SK-N-SH treated with all-trans-retinoic acid at 6 μM for 48 hours (cell line): Measurements from ENCODE around the gene COMMD9.
A peak's percentile ranks its signal among the peaks of the same experiment; 100 is the strongest.

ENCODE experiments used
- ATAC-seq: fragments of 200-7000 bp; cut with Tn5 transposase; 3 replicates; pipeline ENCODE4 v1.9.1; 2020; ENCODE audit warnings: mild to moderate bottlenecking, moderate library complexity
- ARNTL ChIP-seq: fragments of 450-650 bp; formaldehyde crosslinking; IDR thresholded peaks from 2 replicates; pipeline ENCODE4 v1.5.0; 2020; ENCODE audit warnings: low read depth, mild to moderate bottlenecking, moderate library complexity, borderline replicate concordance
- BACH2 ChIP-seq: fragments of 250-450 bp; sonication (Bioruptor Pico); IDR thresholded peaks from 2 replicates; pipeline ENCODE4 v1.9.0; 2021; ENCODE audit warnings: mild to moderate bottlenecking, borderline replicate concordance
- CSDC2 ChIP-seq: fragments of 250-450 bp; sonication (Bioruptor Pico); IDR thresholded peaks from 2 replicates; pipeline ENCODE4 v1.5.0; 2020; ENCODE audit warnings: mild to moderate bottlenecking, moderate library complexity
- ESRRG ChIP-seq: fragments of 250-450 bp; sonication (Bioruptor Pico); IDR thresholded peaks from 2 replicates; pipeline ENCODE4 v1.6.1; 2021; ENCODE audit warnings: mild to moderate bottlenecking
- GLIS3 ChIP-seq: fragments of 250-450 bp; sonication (Bioruptor Pico); IDR thresholded peaks from 2 replicates; pipeline ENCODE4 v1.5.0; 2020; ENCODE audit warnings: mild to moderate bottlenecking, moderate library complexity
- OSR1 ChIP-seq: fragments of 250-450 bp; sonication (Bioruptor Pico); IDR thresholded peaks from 2 replicates; pipeline ENCODE4 v1.8.0; 2022; ENCODE audit warnings: moderate library complexity, mild to moderate bottlenecking, inconsistent platforms
- PPARA ChIP-seq: fragments of 250-450 bp; sonication (Bioruptor Pico); IDR thresholded peaks from 2 replicates; pipeline ENCODE4 v1.5.0; 2020; ENCODE audit warnings: mild to moderate bottlenecking, borderline replicate concordance
- RARB ChIP-seq: fragments of 250-450 bp; sonication (Bioruptor Pico); IDR thresholded peaks from 2 replicates; pipeline ENCODE4 v1.8.0; 2021; ENCODE audit warnings: mild to moderate bottlenecking, moderate library complexity
- SNAI2 ChIP-seq: fragments of 250-450 bp; sonication (Bioruptor Pico); IDR thresholded peaks from 2 replicates; pipeline ENCODE4 v1.5.0; 2020; ENCODE audit warnings: mild to moderate bottlenecking, moderate library complexity
- TCF4 ChIP-seq: fragments of 250-450 bp; sonication (Bioruptor Pico); IDR thresholded peaks from 2 replicates; pipeline ENCODE4 v1.8.0; 2021; ENCODE audit warnings: mild to moderate bottlenecking, moderate library complexity, borderline replicate concordance
- TOX ChIP-seq: fragments of 250-450 bp; sonication (Bioruptor Pico); IDR thresholded peaks from 2 replicates; pipeline ENCODE4 v1.8.0; 2021; ENCODE audit warnings: mild to moderate bottlenecking, moderate library complexity, borderline replicate concordance
- ZC3H10 ChIP-seq: fragments of 250-450 bp; sonication (Bioruptor Pico); IDR thresholded peaks from 2 replicates; pipeline ENCODE4 v1.5.1; 2021; ENCODE audit warnings: mild to moderate bottlenecking, moderate library complexity
- ZFP3 ChIP-seq: fragments of 250-450 bp; sonication (Bioruptor Pico); IDR thresholded peaks from 2 replicates; pipeline ENCODE4 v1.5.0; 2020; ENCODE audit warnings: mild to moderate bottlenecking, moderate library complexity
- ZFP30 ChIP-seq: fragments of 450-650 bp; formaldehyde crosslinking; IDR thresholded peaks from 2 replicates; pipeline ENCODE4 v1.5.0; 2022; ENCODE audit warnings: mild to moderate bottlenecking, moderate library complexity
- ZNF565 ChIP-seq: fragments of 450-650 bp; formaldehyde crosslinking; conservative IDR thresholded peaks from 2 replicates; pipeline ENCODE4 v1.5.0; 2020; ENCODE audit warnings: low read depth, mild to moderate bottlenecking, moderate library complexity
- ZNF70 ChIP-seq: fragments of 450-650 bp; formaldehyde crosslinking; IDR thresholded peaks from 2 replicates; pipeline ENCODE4 v1.5.0; 2020; ENCODE audit warnings: mild to moderate bottlenecking, moderate library complexity
- ZNF8 ChIP-seq: fragments of 450-650 bp; formaldehyde crosslinking; IDR thresholded peaks from 2 replicates; pipeline ENCODE4 v1.5.0; 2020; ENCODE audit warnings: mild to moderate bottlenecking, moderate library complexity
- TF ChIP-seq, protein P1 (sequence below): fragments of 250-450 bp; sonication (Bioruptor Pico); IDR thresholded peaks from 2 replicates; pipeline ENCODE4 v1.8.0; 2021; ENCODE audit warnings: low read depth, mild to moderate bottlenecking, moderate library complexity, borderline replicate concordance
- TF ChIP-seq, protein P2 (sequence below): fragments of 250-450 bp; sonication (Bioruptor Pico); IDR thresholded peaks from 2 replicates; pipeline ENCODE4 v1.5.1; 2021; ENCODE audit warnings: mild to moderate bottlenecking, moderate library complexity
- TF ChIP-seq, protein P3 (sequence below): fragments of 250-450 bp; sonication (Bioruptor Pico); IDR thresholded peaks from 2 replicates; pipeline ENCODE4 v1.5.1; 2020; ENCODE audit warnings: low read depth, mild to moderate bottlenecking, moderate library complexity
- TF ChIP-seq, protein P4 (sequence below): fragments of 250-450 bp; sonication (Bioruptor Pico); IDR thresholded peaks from 2 replicates; pipeline ENCODE4 v1.8.0; 2020; ENCODE audit warnings: mild to moderate bottlenecking, moderate library complexity, borderline replicate concordance

COMMD9 gene

DNA sequence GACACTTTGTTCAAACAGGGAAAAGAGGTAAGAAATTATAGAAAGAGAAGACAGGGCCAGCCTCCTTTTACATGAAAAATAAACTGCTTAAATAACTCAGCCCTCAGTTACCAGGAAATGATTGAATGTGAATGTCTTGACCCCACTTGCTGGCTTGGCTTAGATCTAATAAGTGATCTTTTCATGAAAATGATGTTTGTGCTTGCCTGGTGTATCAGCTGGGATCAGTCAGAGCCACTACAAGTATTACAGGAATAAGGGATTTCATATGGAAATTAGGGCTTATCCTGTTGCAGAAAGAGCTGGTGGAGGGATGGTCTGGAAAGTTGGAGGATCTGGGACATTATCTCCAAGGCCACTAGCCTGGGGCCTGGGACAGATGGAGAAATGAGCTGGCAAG lies 51.8 kb downstream of the COMMD9 start:
- no peak for ATAC-seq
- TF ChIP-seq ZC3H10 (CRISPR knock-in tag) (no peak), ZNF565 (no peak), TOX (CRISPR knock-in tag) (no peak), ZNF70 (CRISPR knock-in tag) (no peak), OSR1 (CRISPR knock-in tag) (no peak), PPARA (no peak), BACH2 (CRISPR knock-in tag) (no peak), ESRRG (CRISPR knock-in tag) (no peak), ZFP3 (CRISPR knock-in tag) (no peak), RARB (CRISPR knock-in tag) (no peak), ZNF8 (CRISPR knock-in tag) (no peak), SNAI2 (CRISPR knock-in tag) (no peak)
- TF ChIP-seq, protein P1, sequence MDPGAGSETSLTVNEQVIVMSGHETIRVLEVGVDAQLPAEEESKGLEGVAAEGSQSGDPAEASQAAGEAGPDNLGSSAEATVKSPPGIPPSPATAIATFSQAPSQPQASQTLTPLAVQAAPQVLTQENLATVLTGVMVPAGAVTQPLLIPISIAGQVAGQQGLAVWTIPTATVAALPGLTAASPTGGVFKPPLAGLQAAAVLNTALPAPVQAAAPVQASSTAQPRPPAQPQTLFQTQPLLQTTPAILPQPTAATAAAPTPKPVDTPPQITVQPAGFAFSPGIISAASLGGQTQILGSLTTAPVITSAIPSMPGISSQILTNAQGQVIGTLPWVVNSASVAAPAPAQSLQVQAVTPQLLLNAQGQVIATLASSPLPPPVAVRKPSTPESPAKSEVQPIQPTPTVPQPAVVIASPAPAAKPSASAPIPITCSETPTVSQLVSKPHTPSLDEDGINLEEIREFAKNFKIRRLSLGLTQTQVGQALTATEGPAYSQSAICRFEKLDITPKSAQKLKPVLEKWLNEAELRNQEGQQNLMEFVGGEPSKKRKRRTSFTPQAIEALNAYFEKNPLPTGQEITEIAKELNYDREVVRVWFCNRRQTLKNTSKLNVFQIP (CRISPR knock-in tag) = no peak
- TF ChIP-seq, protein P2, sequence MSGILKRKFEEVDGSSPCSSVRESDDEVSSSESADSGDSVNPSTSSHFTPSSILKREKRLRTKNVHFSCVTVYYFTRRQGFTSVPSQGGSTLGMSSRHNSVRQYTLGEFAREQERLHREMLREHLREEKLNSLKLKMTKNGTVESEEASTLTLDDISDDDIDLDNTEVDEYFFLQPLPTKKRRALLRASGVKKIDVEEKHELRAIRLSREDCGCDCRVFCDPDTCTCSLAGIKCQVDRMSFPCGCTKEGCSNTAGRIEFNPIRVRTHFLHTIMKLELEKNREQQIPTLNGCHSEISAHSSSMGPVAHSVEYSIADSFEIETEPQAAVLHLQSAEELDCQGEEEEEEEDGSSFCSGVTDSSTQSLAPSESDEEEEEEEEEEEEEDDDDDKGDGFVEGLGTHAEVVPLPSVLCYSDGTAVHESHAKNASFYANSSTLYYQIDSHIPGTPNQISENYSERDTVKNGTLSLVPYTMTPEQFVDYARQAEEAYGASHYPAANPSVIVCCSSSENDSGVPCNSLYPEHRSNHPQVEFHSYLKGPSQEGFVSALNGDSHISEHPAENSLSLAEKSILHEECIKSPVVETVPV (CRISPR knock-in tag) = no peak
- TF ChIP-seq, protein P3, sequence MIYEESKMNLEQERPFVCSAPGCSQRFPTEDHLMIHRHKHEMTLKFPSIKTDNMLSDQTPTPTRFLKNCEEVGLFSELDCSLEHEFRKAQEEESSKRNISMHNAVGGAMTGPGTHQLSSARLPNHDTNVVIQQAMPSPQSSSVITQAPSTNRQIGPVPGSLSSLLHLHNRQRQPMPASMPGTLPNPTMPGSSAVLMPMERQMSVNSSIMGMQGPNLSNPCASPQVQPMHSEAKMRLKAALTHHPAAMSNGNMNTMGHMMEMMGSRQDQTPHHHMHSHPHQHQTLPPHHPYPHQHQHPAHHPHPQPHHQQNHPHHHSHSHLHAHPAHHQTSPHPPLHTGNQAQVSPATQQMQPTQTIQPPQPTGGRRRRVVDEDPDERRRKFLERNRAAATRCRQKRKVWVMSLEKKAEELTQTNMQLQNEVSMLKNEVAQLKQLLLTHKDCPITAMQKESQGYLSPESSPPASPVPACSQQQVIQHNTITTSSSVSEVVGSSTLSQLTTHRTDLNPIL (CRISPR knock-in tag) = no peak
- TF ChIP-seq, protein P4, sequence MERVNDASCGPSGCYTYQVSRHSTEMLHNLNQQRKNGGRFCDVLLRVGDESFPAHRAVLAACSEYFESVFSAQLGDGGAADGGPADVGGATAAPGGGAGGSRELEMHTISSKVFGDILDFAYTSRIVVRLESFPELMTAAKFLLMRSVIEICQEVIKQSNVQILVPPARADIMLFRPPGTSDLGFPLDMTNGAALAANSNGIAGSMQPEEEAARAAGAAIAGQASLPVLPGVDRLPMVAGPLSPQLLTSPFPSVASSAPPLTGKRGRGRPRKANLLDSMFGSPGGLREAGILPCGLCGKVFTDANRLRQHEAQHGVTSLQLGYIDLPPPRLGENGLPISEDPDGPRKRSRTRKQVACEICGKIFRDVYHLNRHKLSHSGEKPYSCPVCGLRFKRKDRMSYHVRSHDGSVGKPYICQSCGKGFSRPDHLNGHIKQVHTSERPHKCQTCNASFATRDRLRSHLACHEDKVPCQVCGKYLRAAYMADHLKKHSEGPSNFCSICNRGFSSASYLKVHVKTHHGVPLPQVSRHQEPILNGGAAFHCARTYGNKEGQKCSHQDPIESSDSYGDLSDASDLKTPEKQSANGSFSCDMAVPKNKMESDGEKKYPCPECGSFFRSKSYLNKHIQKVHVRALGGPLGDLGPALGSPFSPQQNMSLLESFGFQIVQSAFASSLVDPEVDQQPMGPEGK = no peak
- TF ChIP-seq, all 23 proteins: peak for 0

DNA sequence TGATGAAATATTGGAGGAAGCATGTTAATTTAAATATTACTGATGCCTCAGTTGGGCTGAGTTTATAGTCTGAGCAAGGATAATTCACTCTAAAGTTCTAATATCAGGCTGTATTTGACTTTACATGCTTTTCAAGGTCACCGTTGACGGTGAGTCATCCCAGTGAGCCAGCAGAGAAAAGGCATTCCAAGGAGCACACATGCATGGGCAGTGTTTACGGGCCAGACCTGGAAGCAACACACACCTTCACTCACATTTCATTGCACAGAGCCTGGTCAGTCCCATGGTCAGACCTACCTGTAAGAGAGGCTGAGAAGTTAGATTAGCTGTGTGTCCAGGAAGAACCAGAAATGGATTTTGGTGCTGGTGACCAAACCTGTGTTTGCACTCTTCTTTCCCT lies 53.5 kb downstream of the COMMD9 start:
- peak; percentile 43 for ATAC-seq
- TF ChIP-seq, protein P4 = no peak
- TF ChIP-seq TCF4 (CRISPR knock-in tag) = no peak
- no peak for TF ChIP-seq BACH2 (CRISPR knock-in tag)
- no peak for TF ChIP-seq ZFP3 (CRISPR knock-in tag)

DNA sequence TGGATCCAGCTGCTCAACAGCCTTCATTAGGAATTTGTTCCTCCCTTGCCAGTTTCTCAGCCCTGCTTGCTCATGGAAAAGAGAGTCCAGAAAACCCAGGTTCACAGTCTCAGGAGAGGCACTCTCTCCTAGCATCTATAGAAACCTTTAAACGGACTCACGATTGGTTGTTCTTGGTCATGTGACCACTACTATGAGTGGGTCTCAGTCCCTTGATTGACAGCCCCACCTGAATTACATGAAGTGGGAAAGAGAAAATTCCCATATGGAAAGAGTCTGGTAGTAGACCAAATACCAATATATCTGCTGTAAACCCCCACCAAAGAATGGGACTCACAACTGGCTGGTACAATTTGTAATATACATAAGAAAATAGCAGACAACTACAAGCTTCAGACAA lies 54.4 kb downstream of the COMMD9 start:
- TF ChIP-seq, protein P2 (CRISPR knock-in tag) = no peak
- no peak for TF ChIP-seq ZC3H10 (CRISPR knock-in tag)
- no peak for ATAC-seq

DNA sequence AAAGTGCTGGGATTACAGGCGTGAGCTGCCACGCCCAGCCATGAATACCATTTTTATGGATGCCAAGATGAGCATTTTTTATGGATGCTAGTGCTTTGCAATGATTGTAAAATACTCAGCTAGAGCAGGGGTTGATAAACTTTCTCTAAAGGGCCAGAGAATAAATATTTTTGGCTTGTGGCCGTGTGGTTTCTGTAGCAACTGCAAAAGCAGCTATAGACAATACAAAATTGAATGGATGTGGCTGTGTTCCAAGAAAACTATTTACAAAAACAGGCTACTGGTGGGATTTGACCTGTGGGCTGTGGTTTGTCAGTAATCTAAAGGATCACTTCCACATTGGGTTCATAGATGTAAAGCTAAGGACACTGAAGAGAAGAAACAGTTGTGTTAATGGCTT lies 56.0 kb downstream of the COMMD9 start:
- TF ChIP-seq ZNF565 (no peak), ZNF70 (CRISPR knock-in tag) (no peak), CSDC2 (CRISPR knock-in tag) (no peak), OSR1 (CRISPR knock-in tag) (no peak), ZFP30 (CRISPR knock-in tag) (no peak), GLIS3 (CRISPR knock-in tag) (no peak), ARNTL (CRISPR knock-in tag) (no peak), SNAI2 (CRISPR knock-in tag) (no peak), ESRRG (CRISPR knock-in tag) (no peak)
- ATAC-seq = no peak
